Measurements from ENCODE around the gene INPP4A.

DNA sequence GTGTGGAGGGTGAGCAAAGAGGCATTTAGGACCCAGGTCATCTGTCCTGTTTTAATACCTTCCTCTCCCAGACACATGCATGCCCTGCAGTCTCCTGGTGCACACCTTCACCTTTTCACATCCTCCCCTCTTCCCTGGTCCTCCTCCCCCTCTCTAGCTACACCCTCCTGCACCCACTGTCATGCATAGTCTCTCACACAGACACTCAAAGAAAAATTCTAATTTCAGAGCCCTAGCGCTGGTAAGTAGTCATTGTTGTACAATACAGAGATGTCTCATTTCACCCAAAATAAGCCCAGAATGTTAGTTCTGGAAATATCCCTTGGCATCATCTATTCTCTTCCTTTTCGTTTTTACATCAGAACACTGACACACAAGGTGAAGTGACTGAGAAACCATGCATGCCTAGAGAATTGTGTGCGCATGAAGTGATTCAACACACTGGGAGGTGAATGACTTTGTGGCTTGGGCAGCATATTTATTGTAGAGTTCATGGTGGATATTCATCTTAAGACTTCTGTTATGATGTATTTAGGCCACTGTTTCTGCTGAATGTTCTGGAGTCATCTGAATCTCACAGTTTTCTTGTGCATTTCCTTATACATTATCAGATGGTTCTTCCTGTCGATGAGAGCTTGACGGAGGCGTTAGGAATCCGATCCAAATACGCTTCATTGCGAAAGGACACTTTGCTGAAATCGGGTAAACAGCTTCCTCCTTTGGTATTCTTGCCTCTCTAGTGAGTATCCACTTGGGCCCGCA, 93.8 kb downstream of the INPP4A start:
- TF ChIP-seq, protein P1, sequence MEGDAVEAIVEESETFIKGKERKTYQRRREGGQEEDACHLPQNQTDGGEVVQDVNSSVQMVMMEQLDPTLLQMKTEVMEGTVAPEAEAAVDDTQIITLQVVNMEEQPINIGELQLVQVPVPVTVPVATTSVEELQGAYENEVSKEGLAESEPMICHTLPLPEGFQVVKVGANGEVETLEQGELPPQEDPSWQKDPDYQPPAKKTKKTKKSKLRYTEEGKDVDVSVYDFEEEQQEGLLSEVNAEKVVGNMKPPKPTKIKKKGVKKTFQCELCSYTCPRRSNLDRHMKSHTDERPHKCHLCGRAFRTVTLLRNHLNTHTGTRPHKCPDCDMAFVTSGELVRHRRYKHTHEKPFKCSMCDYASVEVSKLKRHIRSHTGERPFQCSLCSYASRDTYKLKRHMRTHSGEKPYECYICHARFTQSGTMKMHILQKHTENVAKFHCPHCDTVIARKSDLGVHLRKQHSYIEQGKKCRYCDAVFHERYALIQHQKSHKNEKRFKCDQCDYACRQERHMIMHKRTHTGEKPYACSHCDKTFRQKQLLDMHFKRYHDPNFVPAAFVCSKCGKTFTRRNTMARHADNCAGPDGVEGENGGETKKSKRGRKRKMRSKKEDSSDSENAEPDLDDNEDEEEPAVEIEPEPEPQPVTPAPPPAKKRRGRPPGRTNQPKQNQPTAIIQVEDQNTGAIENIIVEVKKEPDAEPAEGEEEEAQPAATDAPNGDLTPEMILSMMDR (IDR thresholded peaks at IDR 0.05), result no peak
- TF ChIP-seq POLR2AphosphoS5 (IDR thresholded peaks at IDR 0.05), result no peak
- TF ChIP-seq EP300 (IDR thresholded peaks at IDR 0.05; ENCODE audit: low read depth), result no peak
